CD4-positive, alpha-beta T cell treated with Interleukin-4 for 4 hours (primary cell): ENCODE data around the gene TSKU.

Source experiments
- DNase-seq: peaks from one replicate; pipeline ENCODE4 v3.0.0-alpha.2; 2020

TSKU gene, protein sequence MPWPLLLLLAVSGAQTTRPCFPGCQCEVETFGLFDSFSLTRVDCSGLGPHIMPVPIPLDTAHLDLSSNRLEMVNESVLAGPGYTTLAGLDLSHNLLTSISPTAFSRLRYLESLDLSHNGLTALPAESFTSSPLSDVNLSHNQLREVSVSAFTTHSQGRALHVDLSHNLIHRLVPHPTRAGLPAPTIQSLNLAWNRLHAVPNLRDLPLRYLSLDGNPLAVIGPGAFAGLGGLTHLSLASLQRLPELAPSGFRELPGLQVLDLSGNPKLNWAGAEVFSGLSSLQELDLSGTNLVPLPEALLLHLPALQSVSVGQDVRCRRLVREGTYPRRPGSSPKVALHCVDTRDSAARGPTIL

DNA sequence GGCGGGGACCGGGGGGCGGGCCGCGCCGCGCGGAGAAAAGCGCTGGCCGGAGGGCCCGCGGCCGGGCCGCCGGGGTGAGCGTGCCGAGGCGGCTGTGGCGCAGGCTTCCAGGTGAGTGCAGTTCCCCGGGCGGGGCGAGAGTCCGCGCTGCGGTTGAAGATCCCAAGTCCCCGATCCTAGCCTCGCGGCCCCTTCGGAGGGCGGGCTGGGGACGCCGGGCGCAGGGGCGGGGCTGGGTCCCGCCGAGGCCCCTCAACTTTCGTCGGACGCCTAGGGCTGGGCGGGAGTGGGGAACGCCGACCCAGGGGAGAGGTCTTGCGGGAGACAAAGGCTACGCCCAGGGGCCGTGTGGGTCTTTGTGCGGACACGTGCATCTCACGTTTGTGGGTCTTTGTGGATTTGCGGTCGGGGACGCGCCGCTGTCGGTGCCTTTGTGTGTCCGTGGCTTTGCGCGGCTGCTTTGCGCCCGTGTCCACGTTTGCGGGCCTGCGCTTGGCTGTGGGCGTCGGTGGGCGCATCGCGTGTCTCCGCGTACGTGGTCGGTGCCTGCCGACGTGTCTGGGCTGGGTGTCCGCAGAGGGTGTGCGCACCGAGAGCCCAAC is at the start of gene TSKU:
TSS of gene TSKU (plus strand) at position 63 of the 602 bp plus-strand sequence. CDS start 12,261 bp downstream, outside the sequence.
- no peak for DNase-seq

GRCh38 chr11:76733906-76734305 is 49.2 kb upstream of the TSKU start:
- peak; percentile 60 for DNase-seq

GRCh38 chr11:76734456-76735420 is 48.4 kb upstream of the TSKU start:
- no peak for DNase-seq

- DNase-seq, result no peak
These were observed 47.3 kb upstream of the TSKU start for GRCh38 chr11:76735841-76736240.

- DNase-seq, result no peak
These were observed 46.9 kb upstream of the TSKU start for GRCh38 chr11:76736266-76736665.

DNA sequence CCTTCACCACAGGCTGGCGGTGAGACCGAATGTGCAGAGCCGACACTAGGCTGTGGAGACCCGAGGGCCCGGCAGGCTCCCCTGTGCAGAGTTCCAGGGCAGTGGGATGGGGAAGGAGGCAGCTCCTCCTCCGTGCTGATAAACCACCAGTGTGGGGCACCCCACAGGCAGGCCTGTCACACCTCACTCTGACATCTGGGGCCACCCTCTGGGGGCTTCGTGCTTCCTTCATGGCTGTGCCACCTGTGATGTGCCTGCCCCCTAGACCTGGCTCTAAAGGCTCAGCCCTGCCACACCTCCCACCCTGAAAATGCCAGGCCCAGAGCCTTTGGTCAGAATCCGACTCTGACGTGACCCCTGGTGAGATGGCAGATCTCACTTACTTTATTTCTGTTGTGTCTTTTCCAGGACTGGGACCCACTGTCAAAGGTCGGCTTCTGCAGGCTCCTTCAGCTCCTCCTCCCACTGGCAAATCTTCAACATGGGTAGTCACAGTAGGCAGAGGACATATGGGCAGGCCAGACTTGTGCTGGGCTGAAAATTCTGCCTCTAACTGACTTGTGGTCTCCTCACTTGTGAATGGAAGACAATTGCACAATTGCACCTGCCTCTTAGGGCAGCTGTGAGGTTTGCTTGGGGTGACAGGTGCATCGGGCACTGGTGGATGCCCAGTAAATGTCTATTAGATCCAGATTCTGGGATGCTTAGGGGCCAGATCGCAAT is 46.2 kb upstream of the TSKU start:
- DNase-seq, result no peak

GRCh38 chr11:76738618-76739240 is 44.4 kb upstream of the TSKU start:
- DNase-seq, result no peak

DNA sequence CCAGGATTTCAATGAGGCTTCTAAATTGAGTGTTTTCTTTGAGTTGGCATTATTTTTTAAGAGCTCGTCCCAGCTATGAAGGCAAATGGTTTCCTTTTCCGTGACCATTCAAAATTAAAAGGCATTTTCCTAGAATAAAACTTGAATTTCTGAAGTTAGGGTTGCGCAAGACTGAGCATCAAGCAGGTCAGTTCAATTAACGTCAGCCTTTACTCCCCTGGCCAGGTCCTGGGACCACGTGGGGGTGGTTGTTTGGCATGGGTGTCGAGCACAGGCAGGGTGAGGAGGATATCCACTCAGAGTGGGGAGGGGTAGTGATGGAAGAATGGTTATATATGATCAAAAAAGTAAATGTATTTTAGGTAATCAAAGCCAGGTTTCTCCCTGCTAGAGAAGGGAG is 43.4 kb upstream of the TSKU start:
- DNase-seq, result no peak

- DNase-seq, result no peak
These were observed 42.4 kb upstream of the TSKU start for GRCh38 chr11:76740772-76741171.

DNA sequence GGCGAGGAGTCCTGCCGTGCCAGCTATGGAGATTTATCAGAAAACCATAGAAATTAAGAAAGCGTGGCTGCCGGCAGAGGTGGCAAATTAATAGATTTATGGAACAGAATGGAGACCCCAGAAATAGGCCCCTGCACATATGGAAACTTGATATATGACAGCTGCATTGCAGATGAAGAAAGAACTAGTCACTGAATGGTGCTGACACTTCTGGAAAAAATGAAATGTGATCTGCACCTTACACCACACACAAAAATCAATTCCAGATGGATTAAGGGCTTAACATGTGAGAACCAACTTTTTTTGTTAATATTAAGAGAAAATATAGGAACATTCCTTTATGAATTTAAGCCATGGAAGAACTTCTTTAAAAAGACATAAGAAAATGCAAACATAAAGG is 40.3 kb upstream of the TSKU start:
- no peak for DNase-seq

- no peak for DNase-seq
These were observed 38.7 kb upstream of the TSKU start for GRCh38 chr11:76744186-76745043.

GRCh38 chr11:76745044-76745376 is 38.1 kb upstream of the TSKU start:
- no peak for DNase-seq

- no peak for DNase-seq
These were observed 37.5 kb upstream of the TSKU start for GRCh38 chr11:76745561-76746207.

- no peak for DNase-seq
These were observed 35.8 kb upstream of the TSKU start for GRCh38 chr11:76747153-76747914.

GRCh38 chr11:76747915-76748860 is 35.0 kb upstream of the TSKU start:
- no peak for DNase-seq

- DNase-seq, result no peak
These were observed 34.2 kb upstream of the TSKU start for GRCh38 chr11:76748948-76749347.

- no peak for DNase-seq
These were observed 33.1 kb upstream of the TSKU start for GRCh38 chr11:76750067-76750466.

GRCh38 chr11:76750746-76751145 is 32.4 kb upstream of the TSKU start:
- no peak for DNase-seq
